Measurements from ENCODE around the gene PNLIPRP3.

The PNLIPRP3 gene

DNA sequence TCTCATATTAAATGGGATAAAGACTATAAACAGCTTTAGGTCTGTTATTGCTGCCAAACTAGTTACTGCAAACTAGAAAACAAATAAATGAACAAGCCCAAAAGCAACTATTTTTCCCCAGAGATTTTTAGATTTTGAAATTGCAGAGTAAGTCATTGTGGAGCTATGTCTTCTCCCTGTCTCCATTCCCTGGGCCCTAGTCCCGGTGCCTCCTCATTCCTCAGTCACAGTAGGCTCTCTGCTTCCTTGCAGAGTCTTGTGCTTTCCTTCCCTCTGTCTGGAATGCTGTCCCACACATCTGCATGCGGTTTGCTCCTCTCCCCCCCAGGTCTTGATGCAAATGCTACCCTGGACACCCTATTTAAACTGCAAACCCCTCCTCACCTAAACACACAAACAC lies 4.0 kb downstream of the PNLIPRP3 start:
- H3K27me3 ChIP-seq (ENCODE audit: insufficient read depth, low read length) = no peaks in the 10 kb centered on the region
- TF ChIP-seq, protein P1, sequence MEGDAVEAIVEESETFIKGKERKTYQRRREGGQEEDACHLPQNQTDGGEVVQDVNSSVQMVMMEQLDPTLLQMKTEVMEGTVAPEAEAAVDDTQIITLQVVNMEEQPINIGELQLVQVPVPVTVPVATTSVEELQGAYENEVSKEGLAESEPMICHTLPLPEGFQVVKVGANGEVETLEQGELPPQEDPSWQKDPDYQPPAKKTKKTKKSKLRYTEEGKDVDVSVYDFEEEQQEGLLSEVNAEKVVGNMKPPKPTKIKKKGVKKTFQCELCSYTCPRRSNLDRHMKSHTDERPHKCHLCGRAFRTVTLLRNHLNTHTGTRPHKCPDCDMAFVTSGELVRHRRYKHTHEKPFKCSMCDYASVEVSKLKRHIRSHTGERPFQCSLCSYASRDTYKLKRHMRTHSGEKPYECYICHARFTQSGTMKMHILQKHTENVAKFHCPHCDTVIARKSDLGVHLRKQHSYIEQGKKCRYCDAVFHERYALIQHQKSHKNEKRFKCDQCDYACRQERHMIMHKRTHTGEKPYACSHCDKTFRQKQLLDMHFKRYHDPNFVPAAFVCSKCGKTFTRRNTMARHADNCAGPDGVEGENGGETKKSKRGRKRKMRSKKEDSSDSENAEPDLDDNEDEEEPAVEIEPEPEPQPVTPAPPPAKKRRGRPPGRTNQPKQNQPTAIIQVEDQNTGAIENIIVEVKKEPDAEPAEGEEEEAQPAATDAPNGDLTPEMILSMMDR (IDR thresholded peaks at IDR 0.05; ENCODE audit: low read length) = no peak
- no peak for TF ChIP-seq EZH2 (IDR thresholded peaks at IDR 0.05; ENCODE audit: borderline replicate concordance, low read length)
- H2AFZ ChIP-seq (ENCODE audit: low read length) = no peak overlapping the region

DNA sequence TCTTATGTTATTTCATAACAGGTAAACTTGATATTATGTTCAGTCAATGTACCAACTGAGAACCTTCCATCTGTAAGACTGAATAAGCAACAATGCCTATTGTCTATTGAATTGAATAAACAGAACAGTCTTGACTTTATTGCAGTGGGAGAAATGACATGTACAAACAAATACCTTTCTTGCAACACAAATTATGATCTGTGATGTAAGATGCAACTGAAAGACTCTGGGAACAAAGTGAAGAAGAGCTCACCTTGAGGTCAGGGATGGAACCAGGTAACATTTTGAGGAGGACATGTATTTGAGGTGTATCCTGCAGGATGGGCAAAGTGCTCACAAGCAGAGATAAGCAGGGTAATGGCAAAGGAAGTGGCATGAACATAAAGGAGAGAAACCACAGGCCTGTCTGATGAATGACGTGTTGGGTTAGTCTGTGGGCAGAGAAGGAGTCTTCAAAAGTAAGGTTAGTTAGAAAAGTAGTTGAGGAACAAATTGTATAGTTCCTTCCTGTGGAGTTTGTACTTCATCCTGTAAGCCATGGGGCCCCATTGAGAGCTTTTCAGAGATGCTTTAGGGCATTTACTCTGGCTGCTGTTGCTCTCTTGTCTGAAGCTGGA lies 9.5 kb downstream of the PNLIPRP3 start:
- Histone ChIP-seq H3K4me2 (ENCODE audit: low read length) (no peak overlapping the region), H3K9me3 (ENCODE audit: low read length) (no peaks in the 10 kb centered on the region), H4K20me1 (ENCODE audit: insufficient read depth, low read length) (no peaks in the 10 kb centered on the region), H2AFZ (ENCODE audit: low read length) (no peak overlapping the region), H3K4me1 (ENCODE audit: insufficient read depth, low read length, severe bottlenecking) (no peaks in the 10 kb centered on the region), H3K36me3 (ENCODE audit: insufficient read depth, low read length) (no peaks in the 10 kb centered on the region), H3K27me3 (ENCODE audit: insufficient read depth, low read length) (no peaks in the 10 kb centered on the region), H3F3A (ENCODE audit: insufficient read depth, low read length) (no peaks in the 10 kb centered on the region), H3K9me2 (ENCODE audit: low read depth, low read length) (no peaks in the 10 kb centered on the region), H3K9ac (ENCODE audit: low read length) (no peak overlapping the region), H3K27ac (ENCODE audit: low read depth, low read length, poor library complexity, severe bottlenecking) (no peak overlapping the region), H3K4me3 (ENCODE audit: low read depth, low read length, poor library complexity, severe bottlenecking) (no peak overlapping the region), H3K79me2 (ENCODE audit: insufficient read depth, low read length) (no peaks in the 10 kb centered on the region)
- TF ChIP-seq, protein P1 (IDR thresholded peaks at IDR 0.05; ENCODE audit: low read length) = no peak

More for the DNA sequence above, 4.0 kb downstream of the PNLIPRP3 start:
- Histone ChIP-seq H3K79me2 (ENCODE audit: insufficient read depth, low read length) (no peaks in the 10 kb centered on the region), H3K9me2 (ENCODE audit: low read depth, low read length) (no peaks in the 10 kb centered on the region), H4K20me1 (ENCODE audit: insufficient read depth, low read length) (no peaks in the 10 kb centered on the region), H3F3A (ENCODE audit: insufficient read depth, low read length) (no peaks in the 10 kb centered on the region), H3K27ac (ENCODE audit: low read depth, low read length, poor library complexity, severe bottlenecking) (no peak overlapping the region), H3K9me3 (ENCODE audit: low read length) (no peaks in the 10 kb centered on the region), H3K4me3 (ENCODE audit: low read depth, low read length, poor library complexity, severe bottlenecking) (no peak overlapping the region), H3K9ac (ENCODE audit: low read length) (no peak overlapping the region), H3K4me2 (ENCODE audit: low read length) (no peak overlapping the region), H3K36me3 (ENCODE audit: insufficient read depth, low read length) (no peaks in the 10 kb centered on the region), H3K4me1 (ENCODE audit: insufficient read depth, low read length, severe bottlenecking) (no peaks in the 10 kb centered on the region)

DNA sequence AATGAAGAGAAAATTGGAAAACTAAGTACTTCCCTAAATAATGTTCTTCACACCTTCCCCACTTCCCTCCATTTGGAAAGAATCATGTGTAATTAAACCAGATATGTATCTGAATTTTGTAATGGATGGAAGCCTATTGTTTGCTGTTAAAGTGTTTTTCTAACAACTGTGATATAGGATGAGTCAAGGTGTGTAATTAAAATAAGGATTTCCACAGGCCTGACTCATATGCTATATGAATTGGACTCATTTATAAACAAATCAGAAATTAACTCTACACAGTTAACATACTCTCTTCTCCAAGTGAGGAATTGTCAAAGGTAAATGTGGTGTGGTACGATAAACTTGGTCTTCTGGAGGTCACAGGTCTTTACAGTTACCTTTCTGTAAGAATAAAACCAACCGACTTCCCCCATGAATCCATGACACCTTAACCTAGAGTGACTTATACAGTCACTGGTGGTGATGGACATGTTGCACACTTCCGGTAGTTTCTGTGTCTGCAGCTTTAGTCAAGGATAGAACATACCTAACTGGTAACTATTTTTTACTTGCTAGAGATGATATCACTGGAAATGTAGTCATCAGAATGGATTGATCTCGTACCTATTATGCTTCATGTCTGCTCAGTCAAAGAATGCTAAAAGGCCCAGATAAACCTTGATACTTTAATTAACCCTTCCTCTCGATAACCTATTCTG lies 12.8 kb downstream of the PNLIPRP3 start:
- H4K20me1 ChIP-seq (ENCODE audit: insufficient read depth, low read length) = no peaks in the 10 kb centered on the region
- H2AFZ ChIP-seq (ENCODE audit: low read length) = no peak overlapping the region
- H3F3A ChIP-seq (ENCODE audit: insufficient read depth, low read length) = no peaks in the 10 kb centered on the region
- no peaks in the 10 kb centered on the region for H3K36me3 ChIP-seq (ENCODE audit: insufficient read depth, low read length)
- H3K9me2 ChIP-seq (ENCODE audit: low read depth, low read length) = no peaks in the 10 kb centered on the region
- no peak overlapping the region for H3K27ac ChIP-seq (ENCODE audit: low read depth, low read length, poor library complexity, severe bottlenecking)
- H3K27me3 ChIP-seq (ENCODE audit: insufficient read depth, low read length) = no peaks in the 10 kb centered on the region
- TF ChIP-seq EZH2 (IDR thresholded peaks at IDR 0.05; ENCODE audit: borderline replicate concordance, low read length) = no peak
- TF ChIP-seq, protein P1 (IDR thresholded peaks at IDR 0.05; ENCODE audit: low read length) = no peak
- H3K4me2 ChIP-seq (ENCODE audit: low read length) = no peak overlapping the region
- H3K4me3 ChIP-seq (ENCODE audit: low read depth, low read length, poor library complexity, severe bottlenecking) = no peak overlapping the region
- no peaks in the 10 kb centered on the region for H3K9me3 ChIP-seq (ENCODE audit: low read length)
- no peaks in the 10 kb centered on the region for H3K4me1 ChIP-seq (ENCODE audit: insufficient read depth, low read length, severe bottlenecking)
- no peaks in the 10 kb centered on the region for H3K79me2 ChIP-seq (ENCODE audit: insufficient read depth, low read length)
- no peak overlapping the region for H3K9ac ChIP-seq (ENCODE audit: low read length)
